Skeletal muscle tissue (tissue), 4 donors: Measurements from ENCODE around the gene KIAA1191. TPM values are rescaled to one million over a fixed set of nuclear protein-coding genes. Genes with fewer than 3 reads are reported as not detected.
A peak's percentile ranks its signal among the peaks of the same experiment; 100 is the strongest.

ENCODE experiments used
- H3K27ac ChIP-seq: one replicate; pipeline ENCODE4 v1.7.0; 2013; ENCODE audit warnings: mild to moderate bottlenecking, low read depth, low read length, inconsistent platforms
- H3K27me3 ChIP-seq, 3 donors: one replicate each; pipeline ENCODE4 v1.7.0; 2013; ENCODE audit warnings: low read length in 3 of 3; ENCODE audit not compliant: control insufficient read depth in 3 of 3, insufficient read depth in 3 of 3
- H3K36me3 ChIP-seq, 3 donors: one replicate each; pipeline ENCODE4 v1.7.0; 2013; ENCODE audit warnings: low read length in 3 of 3; ENCODE audit not compliant: control insufficient read depth in 3 of 3, insufficient read depth in 3 of 3
- H3K4me1 ChIP-seq, 3 donors: one replicate each; pipeline ENCODE4 v1.7.0; 2013; ENCODE audit warnings: low read length in 3 of 3, mild to moderate bottlenecking in 3 of 3; ENCODE audit not compliant: control insufficient read depth in 3 of 3, insufficient read depth in 3 of 3
- H3K4me3 ChIP-seq, 3 donors: one replicate each; pipeline ENCODE4 v1.7.0; 2013; ENCODE audit warnings: low read length in 3 of 3
- H3K9ac ChIP-seq, 3 donors: one replicate each; pipeline ENCODE4 v1.7.0; 2013; ENCODE audit warnings: low read length in 3 of 3, mild to moderate bottlenecking in 3 of 3, moderate library complexity in 2 of 3, low read depth in 1 of 3
- H3K9me3 ChIP-seq, 3 donors: one replicate each; pipeline ENCODE4 v1.7.0; 2013; ENCODE audit warnings: low read length in 3 of 3; ENCODE audit not compliant: control insufficient read depth in 3 of 3
- total RNA-seq: library from RNA; depleted of rRNA; stranded (reverse); fragments of >200 nt; gene quantifications from one replicate; pipeline ENCODE4 v1.2.3, GENCODE V29; 2014
- donor health status: Osteomylitis.

The KIAA1191 gene
- total RNA-seq, 1 donor from 2014 or later, result 28.7 TPM

DNA sequence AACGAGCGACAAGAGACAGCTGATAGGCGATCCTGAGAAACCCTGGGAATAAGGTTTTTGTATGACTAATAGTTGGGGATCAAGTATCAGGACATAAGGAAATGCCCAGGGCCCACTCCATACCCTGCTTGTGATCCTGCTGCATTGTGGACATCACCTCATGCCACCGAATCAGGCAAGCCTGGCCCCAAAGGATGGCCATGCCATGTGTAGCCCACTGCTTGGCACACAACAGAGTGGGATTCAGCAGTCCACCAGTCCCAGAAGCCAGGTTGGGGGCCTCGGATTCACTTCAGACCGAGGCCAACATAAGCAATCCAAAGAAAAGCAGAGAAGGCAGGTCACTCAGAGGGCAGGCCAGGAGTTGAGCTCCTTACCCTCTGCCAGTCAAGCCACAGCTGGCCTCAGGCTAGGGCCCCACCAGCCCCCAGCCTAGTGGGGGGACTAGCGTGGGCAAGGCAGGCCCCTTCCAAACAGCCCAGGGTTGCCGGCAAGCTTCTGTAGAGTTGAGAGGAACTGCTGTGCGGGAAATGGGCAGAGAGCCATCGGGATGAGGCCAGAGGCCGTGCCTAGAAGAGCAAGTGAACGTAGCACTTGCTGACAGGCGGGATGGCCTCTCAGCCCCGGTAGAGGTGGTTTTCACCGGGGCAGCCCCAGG, 21.8 kb upstream of the KIAA1191 start:
- peaks cover 26 to 36% (median 32%) of the 10 kb centered on the region in 3 donors for H3K36me3 ChIP-seq
- no peaks in the 10 kb centered on the region for H3K9me3 ChIP-seq
- H3K27me3 ChIP-seq, result no peaks in the 10 kb centered on the region
- H3K4me1 ChIP-seq, result peaks cover 30 to 55% (median 43%) of the 10 kb centered on the region in 3 donors
- peak overlapping the region; percentile 62 for H3K27ac ChIP-seq
- no peak overlapping the region for H3K4me3 ChIP-seq
- H3K9ac ChIP-seq, result peak overlapping the region in 1 of 3 donors; percentile 39

GRCh38 chr5:176382721-176383120, 21.2 kb upstream of the KIAA1191 start:
- Histone ChIP-seq H3K4me3 (no peak overlapping the region), H3K27me3 (no peaks in the 10 kb centered on the region), H3K36me3 (peaks cover 26 to 35% (median 32%) of the 10 kb centered on the region in 3 donors), H3K4me1 (peaks cover 24 to 49% (median 40%) of the 10 kb centered on the region in 3 donors), H3K9me3 (no peaks in the 10 kb centered on the region), H3K27ac (peak overlapping the region; percentile 82), H3K9ac (peak overlapping the region in 1 of 3 donors; percentile 72)

GRCh38 chr5:176381979-176382378, 20.4 kb upstream of the KIAA1191 start:
- H3K9ac ChIP-seq, result peak overlapping the region; percentile 2 to 72 (median 68)
- H3K27me3 ChIP-seq, result no peaks in the 10 kb centered on the region
- no peaks in the 10 kb centered on the region for H3K9me3 ChIP-seq
- peak overlapping the region; percentile 82 for H3K27ac ChIP-seq
- peaks cover 17 to 41% (median 32%) of the 10 kb centered on the region in 3 donors for H3K4me1 ChIP-seq
- H3K4me3 ChIP-seq, result peak overlapping the region in 1 of 3 donors; percentile 41
- peaks cover 26 to 35% (median 32%) of the 10 kb centered on the region in 3 donors for H3K36me3 ChIP-seq

GRCh38 chr5:176381423-176381822, 19.9 kb upstream of the KIAA1191 start:
- Histone ChIP-seq H3K36me3 (peaks cover 26 to 35% (median 29%) of the 10 kb centered on the region in 3 donors), H3K4me1 (peaks cover 17 to 36% (median 28%) of the 10 kb centered on the region in 3 donors), H3K4me3 (peak overlapping the region in 1 of 3 donors; percentile 45), H3K27ac (peak overlapping the region; percentile 82), H3K9ac (peak overlapping the region; percentile 33 to 72 (median 68)), H3K27me3 (no peaks in the 10 kb centered on the region), H3K9me3 (no peaks in the 10 kb centered on the region)

DNA sequence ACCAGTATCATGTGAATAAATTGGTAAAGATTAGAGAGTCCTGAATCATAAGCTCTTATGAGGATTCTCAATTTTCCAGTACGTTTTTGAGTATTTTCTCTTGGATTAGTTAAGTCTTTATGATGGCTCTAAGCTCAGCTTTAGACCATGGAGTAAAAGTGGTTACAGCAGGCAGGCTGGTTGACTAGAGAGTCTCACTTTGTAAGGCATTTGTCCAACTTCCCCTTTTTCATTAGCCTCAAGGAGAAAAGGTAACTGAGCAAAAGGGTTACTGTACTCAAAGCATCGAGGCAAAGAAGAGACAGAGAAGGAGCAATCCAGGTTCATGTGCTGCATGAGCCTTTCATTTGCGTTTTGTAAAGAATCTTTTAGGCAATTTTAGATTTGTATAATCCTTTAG, 18.3 kb upstream of the KIAA1191 start:
- Histone ChIP-seq H3K4me1 (peaks cover 17 to 36% (median 28%) of the 10 kb centered on the region in 3 donors), H3K36me3 (peaks cover 24 to 29% (median 25%) of the 10 kb centered on the region in 3 donors), H3K27ac (no peak overlapping the region), H3K4me3 (no peak overlapping the region), H3K27me3 (no peaks in the 10 kb centered on the region), H3K9me3 (no peaks in the 10 kb centered on the region), H3K9ac (no peak overlapping the region)

GRCh38 chr5:176373100-176373818, 11.7 kb upstream of the KIAA1191 start:
- H3K9ac ChIP-seq, result no peak overlapping the region
- H3K36me3 ChIP-seq, result peaks cover 0 to 5% (median 2%) of the 10 kb centered on the region in 3 donors
- peak overlapping the region; percentile 93 for H3K27ac ChIP-seq
- peaks cover 41 to 52% (median 50%) of the 10 kb centered on the region in 3 donors for H3K4me1 ChIP-seq
- H3K27me3 ChIP-seq, result no peaks in the 10 kb centered on the region
- no peaks in the 10 kb centered on the region for H3K9me3 ChIP-seq
- H3K4me3 ChIP-seq, result no peak overlapping the region

GRCh38 chr5:176371621-176372539, 10.3 kb upstream of the KIAA1191 start:
- H3K4me3 ChIP-seq, result peak overlapping the region in 1 of 3 donors; percentile 29

DNA sequence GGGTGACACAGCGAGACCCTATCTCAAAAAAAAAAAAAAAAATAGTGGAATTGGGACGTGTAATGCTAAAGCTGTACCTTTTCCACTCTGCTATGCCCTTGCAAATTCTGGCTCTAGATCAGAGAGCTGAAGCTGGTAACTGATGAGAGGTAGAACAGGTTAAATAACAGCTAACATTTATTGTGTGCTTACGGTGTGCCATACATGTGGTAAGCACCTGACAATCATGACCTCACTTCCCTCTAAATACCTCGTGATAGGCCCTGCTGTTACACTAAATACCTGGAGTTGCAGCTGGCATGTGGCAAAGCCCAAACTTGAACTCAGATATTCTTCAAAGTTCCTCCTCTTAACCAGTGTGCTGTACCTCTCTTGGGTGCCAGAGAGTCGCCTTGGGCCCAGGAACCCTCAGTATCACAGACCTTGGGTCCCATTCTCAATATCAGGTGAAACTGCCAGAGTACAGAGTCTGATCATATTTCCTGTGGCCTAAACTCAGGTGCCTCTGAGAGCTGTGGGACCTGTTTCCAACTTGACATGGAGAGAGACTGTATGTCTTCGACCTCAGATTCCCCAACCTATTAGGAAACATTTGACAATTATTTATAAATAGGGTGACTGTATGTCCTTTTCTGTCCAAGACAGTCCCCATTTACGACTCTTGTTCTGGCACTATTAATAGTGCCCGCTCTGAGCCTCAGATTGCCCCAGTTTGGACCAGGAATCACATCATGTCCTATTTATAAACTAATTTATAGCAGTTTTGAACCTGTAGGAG, 8.6 kb upstream of the KIAA1191 start:
- Histone ChIP-seq H3K9me3 (no peaks in the 10 kb centered on the region), H3K4me3 (no peak overlapping the region), H3K4me1 (peaks cover 47 to 68% (median 65%) of the 10 kb centered on the region in 3 donors), H3K27ac (peak overlapping the region; percentile 93), H3K9ac (peak overlapping the region in 2 of 3 donors; percentile 66 to 74), H3K36me3 (peaks cover 9 to 10% (median 10%) of the 10 kb centered on the region in 3 donors), H3K27me3 (no peaks in the 10 kb centered on the region)

More at GRCh38 chr5:176371621-176372539, 10.3 kb upstream of the KIAA1191 start:
- H3K4me1 ChIP-seq, result peaks cover 41 to 62% (median 53%) of the 10 kb centered on the region in 3 donors
- H3K27ac ChIP-seq, result peak overlapping the region; percentile 93
- H3K9ac ChIP-seq, result peak overlapping the region in 2 of 3 donors; percentile 34 to 47
- peaks cover 9 to 15% (median 10%) of the 10 kb centered on the region in 3 donors for H3K36me3 ChIP-seq
- no peaks in the 10 kb centered on the region for H3K27me3 ChIP-seq
- no peaks in the 10 kb centered on the region for H3K9me3 ChIP-seq

DNA sequence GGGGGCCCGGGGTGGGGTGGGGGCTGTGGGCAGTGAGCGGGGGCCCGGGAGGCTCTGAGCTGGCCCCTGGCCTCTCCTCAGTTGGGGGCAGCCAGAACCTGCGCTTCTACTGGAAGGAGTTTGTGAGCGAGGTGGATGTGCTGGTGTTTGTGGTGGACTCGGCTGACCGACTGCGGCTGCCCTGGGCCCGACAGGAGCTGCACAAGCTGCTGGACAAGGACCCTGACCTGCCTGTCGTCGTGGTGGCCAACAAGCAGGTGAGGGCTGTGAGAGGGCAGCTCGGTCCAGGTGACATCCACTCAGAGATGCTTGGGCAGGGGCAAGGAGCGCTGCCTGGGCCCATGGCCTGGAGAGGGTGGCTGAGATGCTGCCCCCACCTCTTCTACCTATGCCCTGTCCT, 7.2 kb upstream of the KIAA1191 start:
- Histone ChIP-seq H3K27ac (peak overlapping the region; percentile 93), H3K4me1 (peaks cover 46 to 71% (median 67%) of the 10 kb centered on the region in 3 donors), H3K4me3 (no peak overlapping the region), H3K27me3 (no peaks in the 10 kb centered on the region), H3K9me3 (no peaks in the 10 kb centered on the region), H3K36me3 (peaks cover 9 to 10% (median 10%) of the 10 kb centered on the region in 3 donors), H3K9ac (peak overlapping the region in 1 of 3 donors; percentile 79)
